IMR-90 (cell line): ENCODE measurements around the gene TMEM43. TPM values are rescaled to one million over a fixed set of nuclear protein-coding genes. Genes with fewer than 3 reads are reported as not detected.

ENCODE experiments used
- ATAC-seq: fragments of 200-7000 bp; cut with Tn5 transposase; 2 replicates; pipeline ENCODE4 v1.9.1; 2020; ENCODE audit warnings: low read depth, mild to moderate bottlenecking, moderate library complexity
- BruUV-seq: library from RNA; stranded (reverse); fragments of 400-500 nt; replicated peaks from 2 replicates; lab custom pipeline; 2021; lab: Mats Ljungman, UMichigan
- CTCF ChIA-PET: fragments of 300-600 bp; formaldehyde crosslinking; extraction: SDS; loops from one replicate; lab custom pipeline; 2021; ENCODE audit warnings: antibody characterized with exemption; lab: Yijun Ruan, JAX
- POLR2A ChIA-PET: fragments of 300-600 bp; sonication (Branson Sonifier 250); formaldehyde crosslinking; loops from one replicate; lab custom pipeline; 2022; ENCODE audit warnings: antibody characterized with exemption; ENCODE audit not compliant: unreplicated experiment; lab: Charles Lee
- DNase-seq: peaks from one replicate; pipeline ENCODE4 v3.0.0; 2013
- H2AFZ ChIP-seq: replicated peaks from 2 replicates; pipeline ENCODE3; 2013; ENCODE audit warnings: low read length, mild to moderate bottlenecking; ENCODE audit not compliant: poor library complexity
- H2AK5ac ChIP-seq: 2 replicates; pipeline ENCODE4 v1.6.1; 2013; ENCODE audit warnings: low read depth, low read length, inconsistent platforms
- H2AK9ac ChIP-seq: replicated peaks from 2 replicates; pipeline ENCODE3; 2013; ENCODE audit warnings: mild to moderate bottlenecking, low read depth, low read length, moderate library complexity; ENCODE audit not compliant: poor library complexity
- H2BK120ac ChIP-seq: 2 replicates; pipeline ENCODE4 v1.6.1; 2013; ENCODE audit warnings: low read depth, low read length, inconsistent platforms
- H2BK15ac ChIP-seq: 3 replicates; pipeline ENCODE4 v1.6.1; 2013; ENCODE audit warnings: low read depth, low read length, inconsistent platforms
- H2BK20ac ChIP-seq: 2 replicates; pipeline ENCODE4 v1.6.1; 2013; ENCODE audit warnings: low read depth, mild to moderate bottlenecking, inconsistent platforms, low read length, moderate library complexity
- H2BK5ac ChIP-seq: 2 replicates; pipeline ENCODE4 v1.6.1; 2013; ENCODE audit warnings: mild to moderate bottlenecking, low read depth, low read length, inconsistent platforms; ENCODE audit not compliant: poor library complexity, severe bottlenecking
- H3K14ac ChIP-seq: replicated peaks from 2 replicates; pipeline ENCODE4 v1.6.1; 2013; ENCODE audit warnings: low read depth, low read length, inconsistent platforms
- H3K18ac ChIP-seq: 2 replicates; pipeline ENCODE4 v1.6.1; 2013; ENCODE audit warnings: low read depth, low read length, control low read depth
- H3K23ac ChIP-seq: 2 replicates; pipeline ENCODE4 v1.6.1; 2013; ENCODE audit warnings: low read depth, low read length, inconsistent platforms
- H3K27ac ChIP-seq: 2 replicates; pipeline ENCODE4 v1.5.1; 2013; ENCODE audit warnings: mild to moderate bottlenecking, control low read depth, low read length; ENCODE audit not compliant: insufficient read depth
- H3K27me3 ChIP-seq: 2 replicates; pipeline ENCODE4 v1.6.1; 2013; ENCODE audit warnings: low read length; ENCODE audit not compliant: control insufficient read depth, insufficient read depth
- H3K36me3 ChIP-seq: 2 replicates; pipeline ENCODE4 v1.6.1; 2013; ENCODE audit warnings: low read length, mixed read lengths; ENCODE audit not compliant: control insufficient read depth, insufficient read depth
- H3K4ac ChIP-seq: 2 replicates; pipeline ENCODE4 v1.6.1; 2013; ENCODE audit warnings: low read depth, low read length, inconsistent platforms
- H3K4me1 ChIP-seq: 2 replicates; pipeline ENCODE4 v1.6.1; 2013; ENCODE audit warnings: low read length, mixed read lengths; ENCODE audit not compliant: control insufficient read depth, insufficient read depth
- H3K4me2 ChIP-seq: 2 replicates; pipeline ENCODE4 v1.6.1; 2013; ENCODE audit warnings: low read depth, mild to moderate bottlenecking, control low read depth, low read length, moderate library complexity
- H3K4me3 ChIP-seq: 2 replicates; pipeline ENCODE4 v1.5.1; 2013; ENCODE audit warnings: low read depth, mild to moderate bottlenecking, control low read depth, low read length, moderate library complexity; ENCODE audit not compliant: insufficient read depth
- H3K56ac ChIP-seq: 2 replicates; pipeline ENCODE4 v1.6.1; 2013; ENCODE audit warnings: low read length, inconsistent platforms; ENCODE audit not compliant: insufficient read depth; ENCODE audit errors: extremely low read depth
- H3K79me1 ChIP-seq, 2 experiments: 2 replicates each; pipeline ENCODE4 v1.6.1; 2013; ENCODE audit warnings: low read length in 2 of 2, inconsistent platforms in 1 of 2, low read depth in 1 of 2
- H3K9ac ChIP-seq: 2 replicates; pipeline ENCODE4 v1.6.1; 2013; ENCODE audit warnings: low read depth, low read length, control low read depth
- H3K9me1 ChIP-seq: 2 replicates; pipeline ENCODE4 v1.6.1; 2013; ENCODE audit warnings: low read length, inconsistent platforms; ENCODE audit not compliant: insufficient read depth
- H3K9me3 ChIP-seq: 2 replicates; pipeline ENCODE4 v1.6.1; 2013; ENCODE audit warnings: low read length; ENCODE audit not compliant: control insufficient read depth, insufficient read depth
- H4K20me1 ChIP-seq: 2 replicates; pipeline ENCODE4 v1.6.1; 2013; ENCODE audit warnings: low read length, inconsistent platforms; ENCODE audit not compliant: insufficient read depth
- H4K5ac ChIP-seq: 2 replicates; pipeline ENCODE4 v1.6.1; 2013; ENCODE audit warnings: mild to moderate bottlenecking, low read depth, low read length, control low read depth
- H4K8ac ChIP-seq, 2 experiments: 2 replicates each; pipeline ENCODE4 v1.6.1; 2013; ENCODE audit warnings: low read depth in 2 of 2, low read length in 2 of 2, control low read depth in 1 of 2, inconsistent platforms in 1 of 2
- H4K91ac ChIP-seq: 2 replicates; pipeline ENCODE4 v1.6.1; 2013; ENCODE audit warnings: low read depth, low read length, inconsistent platforms; ENCODE audit not compliant: insufficient read depth
- CEBPB ChIP-seq: IDR thresholded peaks from 2 replicates; pipeline ENCODE4 v1.6.1; 2012; ENCODE audit warnings: low read depth, low read length, improper control_type of control experiment
- CHD1 ChIP-seq: IDR thresholded peaks from 2 replicates; pipeline ENCODE4 v1.6.1; 2012; ENCODE audit warnings: low read depth, low read length, improper control_type of control experiment
- CTCF ChIP-seq: conservative IDR thresholded peaks from 2 replicates; pipeline ENCODE4 v1.5.1; 2012; ENCODE audit warnings: mild to moderate bottlenecking, low read depth, low read length, improper control_type of control experiment
- MXI1 ChIP-seq: IDR thresholded peaks from 2 replicates; pipeline ENCODE4 v1.6.1; 2012; ENCODE audit warnings: low read depth, mild to moderate bottlenecking, low read length, moderate library complexity, borderline replicate concordance
- SMC3 ChIP-seq: fragments of 150-350 bp; IDR thresholded peaks from 2 replicates; pipeline ENCODE4 v1.6.1; 2016; ENCODE audit warnings: low read depth, mild to moderate bottlenecking, antibody characterized with exemption, low read length, moderate library complexity
- WGBS, 2 experiments: methylation state at CpG; one replicate each; pipeline versions ENCODE4 v1.1.5 to v1.1.7; 2013; ENCODE audit warnings: missing lambda C conversion rate in 2 of 2; ENCODE audit not compliant: insufficient read length in 1 of 2; ENCODE audit errors: extremely low coverage in 2 of 2; 5-methylcytosine and 5-hydroxymethylcytosine counted together
- dilution Hi-C: fragments of 300-500 bp; cut with HindIII; formaldehyde crosslinking; loops from one replicate; pipeline ENCODE4 v1.14.3; 2018; ENCODE audit warnings: low sequenced_read_pairs; ENCODE audit not compliant: unreplicated experiment
- in situ Hi-C: fragments of 300-500 bp; cut with MboI; formaldehyde crosslinking; loops from 3 replicates; pipeline ENCODE4 v1.14.3; 2019; ENCODE audit warnings: low sequenced_read_pairs, inconsistent platforms, mixed read lengths
- intact Hi-C: fragments of 100-400 bp; cut with micrococcal nuclease; formaldehyde crosslinking; loops from 2 replicates; pipeline ENCODE4 v1.10.0; 2022
- polyA plus RNA-seq, 3 experiments: library from polyadenylated mRNA; depleted of rRNA; stranded (reverse); fragments of >200 nt; gene quantifications; 2 replicates each; pipeline ENCODE4 v1.2.3, GENCODE V29; 2012; ENCODE audit warnings: low replicate concordance in 1 of 3
- total RNA-seq: library from RNA; depleted of rRNA; stranded (reverse); fragments of >200 nt; gene quantifications from 2 replicates; pipeline ENCODE4 v1.2.3, GENCODE V29; 2012

The TMEM43 gene
- total and polyA plus RNA-seq, 2 of the 4 experiments (the other 2 are of a cell fraction), result 109 to 114 TPM

GRCh38 chr3:14174483-14174882 is 49.6 kb downstream of the TMEM43 start:
- H2BK15ac ChIP-seq, result no peak overlapping the region
- no peaks in the 10 kb centered on the region for H3K9me3 ChIP-seq
- H2BK20ac ChIP-seq, result no peak overlapping the region
- dilution Hi-C loops (no loop called here), intact Hi-C loops (loop anchor here (5.0 kb wide), 1 partner anchor 517 kb away; no protein-coding TSS in a partner anchor), in situ Hi-C loops (no loop called here)
- H2BK5ac ChIP-seq, result no peak overlapping the region
- H4K8ac ChIP-seq, result no peak overlapping the region
- no peak for ATAC-seq
- no peak overlapping the region for H3K9ac ChIP-seq
- H3K79me1 ChIP-seq, result peaks cover 30 to 59% of the 10 kb centered on the region in 2 experiments
- no peak overlapping the region for H3K27ac ChIP-seq
- H3K9me1 ChIP-seq, result no peaks in the 10 kb centered on the region; the same call in 1 of the 2 replicates
- H3K27me3 ChIP-seq, result no peaks in the 10 kb centered on the region
- H3K4me1 ChIP-seq, result peaks cover 9% of the 10 kb centered on the region
- no peak overlapping the region for H3K4ac ChIP-seq
- peak; percentile 57 for DNase-seq
- H3K14ac ChIP-seq, result no peak overlapping the region
- no peak overlapping the region for H2AFZ ChIP-seq
- BruUV-seq, result no TSS peak
- H2BK120ac ChIP-seq, result no peak overlapping the region
- H4K20me1 ChIP-seq, result peaks cover 7% of the 10 kb centered on the region; the same call in 1 of the 2 replicates
- no peak overlapping the region for H3K56ac ChIP-seq
- ChIA-PET POLR2A (no interaction called here), CTCF (no interaction called here)
- H4K5ac ChIP-seq, result no peak overlapping the region
- H3K36me3 ChIP-seq, result peaks cover 22% of the 10 kb centered on the region
- no peak overlapping the region for H4K91ac ChIP-seq
- H3K4me3 ChIP-seq, result no peak overlapping the region
- H2AK9ac ChIP-seq, result no peak overlapping the region
- no CpG with 5 or more reads among the region's 2 CpGs for WGBS, 2 experiments
- H2AK5ac ChIP-seq, result no peak overlapping the region
- no peak overlapping the region for H3K23ac ChIP-seq
- H3K4me2 ChIP-seq, result no peak overlapping the region; the same call in 1 of the 2 replicates
- TF ChIP-seq MXI1 (no peak), CEBPB (peak; percentile 71), SMC3 (no peak), CHD1 (no peak), CTCF (no peak)
- no peak overlapping the region for H3K18ac ChIP-seq
